Activated naive CD4-positive, alpha-beta T cell treated with anti-CD3 and anti-CD28 coated beads, Interleukin-2, amount 50 U/mL, for 72 hours (primary cell): ENCODE data around the gene COL20A1. TPM values are rescaled to one million over a fixed set of nuclear protein-coding genes. Genes with fewer than 3 reads are reported as not detected.
"Not testable (repeated sequence)": the region's sequence is repeated elsewhere in the genome, so short reads cannot be mapped to it uniquely, and the experiment has no call there.

Experiments
- ATAC-seq, 2 donors: fragments of 150-1000 bp; cut with Tn5 transposase; 2 replicates each; pipeline ENCODE4 v1.10.0; 2021; ENCODE audit warnings: mild to moderate bottlenecking in 2 of 2, moderate library complexity in 2 of 2
- DNase-seq, 2 donors: peaks; one replicate each; pipeline ENCODE4 v3.0.0; 2021 to 2022; ENCODE audit warnings: low spot score in 2 of 2
- H3K27ac Mint-ChIP-seq, 2 donors: one replicate each; pipeline ENCODE4 v1.8.0; 2022; ENCODE audit warnings: mild to moderate bottlenecking in 2 of 2, mixed read lengths in 2 of 2
- H3K36me3 Mint-ChIP-seq, 2 donors: one replicate each; pipeline ENCODE4 v1.8.0; 2022; ENCODE audit warnings: mixed read lengths in 2 of 2
- H3K9me3 Mint-ChIP-seq, 2 donors: one replicate each; pipeline ENCODE4 v1.8.0; 2022; ENCODE audit warnings: mixed read lengths in 2 of 2
- total RNA-seq, 2 donors: library from RNA; stranded (reverse); gene quantifications; one replicate each; pipeline ENCODE4 v1.2.3, GENCODE V29; 2022

The COL20A1 gene
- total RNA-seq, result under 1 TPM in 1 of 2 donors, not detected in 1; 0.09 TPM

DNA sequence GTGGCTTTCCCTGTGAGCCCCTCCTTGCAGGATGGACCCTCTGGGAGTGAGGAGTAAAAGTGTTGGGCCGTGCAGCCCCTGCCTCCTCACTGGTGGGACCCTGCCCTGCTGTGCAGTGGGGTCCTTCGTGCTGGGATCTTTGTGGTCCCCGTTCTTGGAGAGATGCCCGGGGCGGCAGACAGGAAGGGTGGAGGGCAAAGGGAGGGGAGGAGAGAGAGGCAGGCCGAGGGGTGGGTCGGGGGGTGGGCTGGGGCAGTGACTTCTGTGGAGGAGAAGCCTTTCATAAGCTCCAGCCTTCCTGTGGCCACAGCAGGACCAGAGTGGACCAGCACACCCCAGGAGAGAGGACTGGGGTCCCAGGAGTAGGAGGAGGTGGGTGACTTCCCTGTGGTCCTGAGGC, at the start of gene COL20A1:
Gene COL20A1 (plus strand): TSS at position 283 of the 400 bp plus-strand sequence. CDS start 1,922 bp downstream, outside the sequence.
- Mint-ChIP-seq H3K9me3 (no peaks in the 10 kb centered on the region), H3K36me3 (no peaks in the 10 kb centered on the region), H3K27ac (no peak within 1 kb of the TSS)
- DNase-seq (no peak), ATAC-seq (no peak)

DNA sequence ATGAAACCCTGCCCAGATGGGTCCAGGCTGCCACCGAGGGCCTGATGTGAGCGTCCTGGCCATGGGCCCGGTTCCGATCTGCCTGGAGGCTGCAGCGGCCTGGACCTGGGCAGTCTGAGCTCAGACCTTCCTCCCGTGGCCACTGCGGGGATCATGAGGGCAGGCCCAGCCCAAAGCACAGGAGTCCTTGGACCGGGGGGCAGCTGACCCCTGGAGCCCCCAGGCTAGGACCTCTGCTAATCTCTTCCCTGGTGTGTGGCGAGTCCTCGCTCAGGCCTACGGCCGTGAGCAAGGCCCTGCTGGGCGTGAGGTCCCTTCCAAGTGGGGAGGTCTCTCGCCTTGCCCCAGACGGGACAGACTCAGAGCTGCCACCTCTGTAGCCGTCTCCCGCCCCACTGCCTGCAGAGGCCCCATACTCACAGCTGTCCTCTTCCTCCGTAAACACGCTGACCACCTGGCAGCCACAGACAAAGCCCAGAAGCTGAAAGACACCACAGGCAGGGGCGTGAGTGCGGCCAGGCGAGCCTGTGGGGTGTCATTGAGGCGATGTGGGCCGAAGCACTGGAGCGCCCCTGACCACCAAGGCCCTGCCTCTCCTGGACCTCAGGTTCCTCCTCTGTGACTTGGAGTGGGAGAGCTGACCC, 49.3 kb upstream of the COL20A1 start:
- ATAC-seq (no peak), DNase-seq (no peak)
- Mint-ChIP-seq H3K27ac (no peak overlapping the region), H3K9me3 (no peaks in the 10 kb centered on the region), H3K36me3 (no peaks in the 10 kb centered on the region)

DNA sequence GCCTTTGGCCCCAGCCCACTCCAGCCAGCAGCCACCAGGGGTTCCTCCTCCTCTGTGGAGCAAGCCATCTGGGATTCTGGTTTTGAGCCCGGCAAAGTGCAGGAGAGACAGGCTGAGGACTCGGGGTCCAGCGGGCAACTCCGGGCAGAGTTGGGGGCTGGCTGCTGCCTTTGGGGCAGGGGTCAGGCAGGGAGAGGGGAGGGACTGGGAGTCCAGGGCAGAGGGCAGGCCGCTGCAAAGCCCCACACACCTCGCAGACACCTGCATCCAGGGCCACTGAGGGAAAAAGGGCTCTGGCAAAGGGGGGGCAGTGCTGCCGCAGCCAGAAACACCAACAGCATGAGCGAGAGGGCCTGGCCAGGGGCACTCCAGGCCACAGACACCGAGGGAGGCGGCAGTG, 48.5 kb upstream of the COL20A1 start:
- Mint-ChIP-seq H3K9me3 (no peaks in the 10 kb centered on the region), H3K27ac (no peak overlapping the region), H3K36me3 (no peaks in the 10 kb centered on the region)
- DNase-seq (no peak), ATAC-seq (no peak)

DNA sequence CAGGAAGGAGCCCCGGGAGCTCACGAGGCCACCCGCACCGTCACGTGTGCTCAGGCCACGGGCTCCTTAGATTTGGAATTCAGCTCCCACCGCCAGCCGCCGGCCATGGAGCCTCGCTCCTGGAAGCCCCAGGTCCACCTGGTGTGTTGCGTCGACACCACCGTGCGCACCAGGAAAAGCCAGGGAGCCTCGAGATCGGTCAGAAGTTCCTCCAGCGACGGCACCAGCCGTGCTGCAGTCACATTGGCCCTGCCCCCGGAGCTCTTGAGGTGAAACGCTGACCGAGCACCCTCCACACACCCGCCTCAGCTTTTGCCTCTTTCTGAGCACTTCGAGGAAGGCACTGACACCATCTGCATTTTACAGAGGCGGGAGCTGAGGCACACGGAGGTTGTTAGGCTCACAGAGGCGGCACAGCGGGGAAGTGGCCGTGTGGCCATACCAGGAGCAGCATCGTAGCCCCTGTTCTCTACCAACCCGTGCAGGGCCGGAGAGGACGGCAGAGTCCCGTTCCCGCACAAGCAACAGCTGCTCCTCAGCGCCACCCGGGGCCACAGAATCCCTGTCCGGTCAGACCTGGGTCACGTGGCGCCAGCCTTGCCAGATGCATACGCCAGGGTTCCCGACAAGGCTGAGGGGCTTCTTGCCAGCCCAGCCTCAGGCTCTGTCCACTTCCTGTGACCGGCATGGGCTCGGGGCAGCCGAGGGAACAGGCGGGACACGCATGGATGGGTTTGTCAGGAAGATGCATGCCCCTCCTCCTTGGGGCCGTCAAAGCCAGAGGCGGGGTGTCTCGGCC, 46.3 kb upstream of the COL20A1 start:
- Mint-ChIP-seq H3K36me3 (no peaks in the 10 kb centered on the region), H3K9me3 (no peaks in the 10 kb centered on the region), H3K27ac (no peak overlapping the region)
- no peak for DNase-seq
- no peak for ATAC-seq

DNA sequence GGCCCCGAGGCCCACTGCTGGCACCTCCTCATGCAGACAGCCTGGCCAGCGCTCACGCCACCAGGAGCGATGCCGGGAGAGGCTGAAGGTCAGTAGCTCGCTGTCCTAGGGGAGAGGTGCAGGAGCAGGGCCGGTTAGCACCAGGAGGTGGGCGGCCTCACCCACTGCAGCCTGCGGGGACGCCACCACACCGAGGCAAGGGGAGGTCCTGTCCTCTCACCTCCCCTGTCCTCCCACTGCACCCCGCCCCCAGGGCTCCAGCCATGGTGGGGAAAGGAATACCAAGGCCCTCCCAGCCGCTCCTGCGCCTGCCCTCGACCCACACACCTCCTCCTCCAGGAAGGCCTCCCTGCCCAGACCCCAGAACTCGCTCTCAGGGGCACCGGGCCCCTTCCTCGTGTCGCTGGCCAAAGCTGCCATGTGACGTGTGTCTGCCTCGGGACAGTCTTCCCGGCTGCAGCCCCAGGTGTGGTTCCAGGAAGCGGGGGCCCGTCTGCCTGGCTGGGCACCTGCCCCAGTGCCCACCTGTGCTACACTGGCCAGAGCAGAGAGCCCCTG, 45.2 kb upstream of the COL20A1 start:
- Mint-ChIP-seq H3K36me3 (no peaks in the 10 kb centered on the region), H3K9me3 (no peaks in the 10 kb centered on the region), H3K27ac (no peak overlapping the region)
- ATAC-seq (no peak), DNase-seq (no peak)

DNA sequence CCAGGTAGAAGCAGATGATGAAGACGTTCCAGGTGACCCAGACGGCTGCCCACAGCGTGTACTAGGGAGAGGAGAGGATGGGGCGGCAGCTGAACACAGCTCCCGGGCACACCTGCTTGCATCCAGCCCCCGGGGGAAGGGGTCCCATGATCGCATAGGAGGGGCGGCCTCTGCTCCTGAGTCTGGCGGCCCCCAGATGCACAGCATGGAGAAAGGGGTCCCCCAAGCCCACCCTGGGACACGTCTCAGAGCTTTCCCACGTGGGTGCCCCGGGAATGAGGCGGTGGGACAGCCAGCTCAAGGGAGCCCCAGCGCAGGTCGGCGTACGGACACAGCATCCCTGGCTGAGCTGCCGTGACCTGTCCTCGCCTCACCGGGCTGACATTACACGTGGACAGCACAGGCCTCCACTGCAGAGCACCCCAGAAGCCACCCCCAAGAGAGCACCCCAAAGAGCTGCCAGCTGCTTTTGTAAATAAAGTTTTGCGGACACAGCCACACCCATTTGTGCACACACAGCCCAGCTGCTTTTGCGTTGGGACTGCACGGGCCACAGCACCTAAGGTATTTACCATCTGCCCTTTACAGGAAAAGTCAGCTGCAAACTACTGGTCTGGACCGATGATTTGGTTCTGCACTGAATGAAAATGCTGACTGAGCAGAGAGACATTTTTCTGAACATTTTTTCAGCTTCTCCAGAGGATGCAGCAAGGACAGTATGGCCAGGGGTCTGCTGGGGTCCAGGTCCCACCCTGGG, 44.0 kb upstream of the COL20A1 start:
- DNase-seq (no peak), ATAC-seq (no peak)
- Mint-ChIP-seq H3K9me3 (no peaks in the 10 kb centered on the region), H3K27ac (no peak overlapping the region), H3K36me3 (no peaks in the 10 kb centered on the region)

DNA sequence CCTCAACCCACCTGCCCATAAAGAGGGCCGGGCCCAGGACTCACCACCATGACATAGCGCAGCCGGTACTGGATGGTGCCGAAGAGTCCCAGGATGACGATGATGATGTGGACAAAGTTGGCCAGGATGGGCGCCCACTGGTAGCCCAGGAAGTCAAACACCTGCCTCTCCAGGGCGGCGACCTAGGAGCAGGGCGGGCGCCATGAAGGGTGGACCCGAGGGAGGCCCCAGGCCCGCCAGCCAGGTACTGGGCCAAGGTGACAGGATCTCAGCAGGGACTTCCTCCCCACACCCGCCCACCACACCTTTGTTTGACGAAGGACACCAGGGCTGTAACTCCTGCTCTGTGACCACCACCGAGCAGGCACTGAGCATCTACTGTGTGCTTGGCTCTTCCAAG, 43.1 kb upstream of the COL20A1 start:
- DNase-seq, result no peak
- Mint-ChIP-seq H3K9me3 (no peaks in the 10 kb centered on the region), H3K36me3 (no peaks in the 10 kb centered on the region), H3K27ac (no peak overlapping the region)
- ATAC-seq, result no peak

DNA sequence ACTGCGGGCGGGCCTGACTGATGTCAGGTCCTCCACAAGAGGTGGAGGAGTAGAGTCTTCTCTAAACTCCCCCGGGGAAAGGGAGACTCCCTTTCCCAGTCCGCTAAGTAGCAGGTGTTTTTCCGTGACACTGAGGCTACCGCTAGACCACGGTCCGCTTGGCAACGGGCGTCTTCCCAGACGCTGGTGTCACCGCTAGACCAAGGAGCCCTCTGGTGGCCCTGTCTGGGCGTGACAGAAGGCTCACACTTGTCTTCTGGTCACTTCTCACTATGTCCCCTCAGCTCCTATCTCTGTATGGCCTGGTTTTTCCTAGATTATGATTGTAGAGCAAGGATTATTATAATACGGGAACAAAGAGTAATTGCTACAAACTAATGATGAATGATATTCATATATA, 41.6 kb upstream of the COL20A1 start:
- DNase-seq, H3K27ac Mint-ChIP-seq, H3K9me3 Mint-ChIP-seq, H3K36me3 Mint-ChIP-seq, ATAC-seq: not testable (repeated sequence)

DNA sequence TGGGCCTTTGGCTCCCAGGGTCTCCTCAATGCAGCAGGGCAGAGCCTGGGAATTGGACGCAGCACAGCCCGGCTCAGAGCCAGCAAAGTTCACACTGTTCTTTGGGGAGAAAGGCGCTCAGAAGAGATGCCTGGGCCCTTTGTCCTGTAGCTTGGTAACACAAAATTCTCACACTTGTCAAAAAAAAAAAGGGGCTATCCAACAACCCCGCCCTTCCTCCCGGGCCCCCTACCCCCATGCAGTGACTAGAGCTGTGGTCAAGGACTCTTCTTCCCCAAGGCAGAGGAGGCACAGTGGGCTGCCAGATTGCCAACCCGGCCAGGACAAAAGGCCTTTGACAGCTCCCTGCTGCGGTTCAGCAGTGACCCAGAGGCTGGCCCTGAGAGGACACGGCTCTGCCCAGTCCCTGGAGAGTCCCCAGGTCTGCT, 40.7 kb upstream of the COL20A1 start:
- ATAC-seq (no peak), DNase-seq (no peak)
- H3K9me3 Mint-ChIP-seq, result no peaks in the 10 kb centered on the region
- H3K27ac Mint-ChIP-seq, result no peak overlapping the region
- H3K36me3 Mint-ChIP-seq, result no peaks in the 10 kb centered on the region

DNA sequence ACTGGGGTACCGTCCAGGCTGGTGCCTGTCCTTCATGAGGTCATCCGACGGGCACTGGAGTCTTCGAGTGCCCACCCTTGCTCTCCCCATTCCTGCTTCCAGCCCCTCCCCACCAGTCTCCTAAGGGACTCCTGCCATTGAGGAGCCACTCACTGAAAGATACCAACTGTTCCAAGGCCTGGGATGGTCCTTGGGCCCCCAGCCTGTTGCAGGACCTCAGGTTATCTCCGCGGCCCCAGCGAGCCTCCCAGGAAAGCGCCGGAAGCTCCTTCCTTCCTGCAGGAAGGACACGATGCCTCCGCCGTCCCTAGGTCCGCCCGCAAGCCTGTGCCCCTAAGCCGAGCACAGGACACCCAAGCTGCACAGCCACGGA, 39.9 kb upstream of the COL20A1 start:
- DNase-seq (no peak), ATAC-seq (no peak)
- H3K36me3 Mint-ChIP-seq, result no peaks in the 10 kb centered on the region
- H3K9me3 Mint-ChIP-seq, result no peaks in the 10 kb centered on the region
- no peak overlapping the region for H3K27ac Mint-ChIP-seq

DNA sequence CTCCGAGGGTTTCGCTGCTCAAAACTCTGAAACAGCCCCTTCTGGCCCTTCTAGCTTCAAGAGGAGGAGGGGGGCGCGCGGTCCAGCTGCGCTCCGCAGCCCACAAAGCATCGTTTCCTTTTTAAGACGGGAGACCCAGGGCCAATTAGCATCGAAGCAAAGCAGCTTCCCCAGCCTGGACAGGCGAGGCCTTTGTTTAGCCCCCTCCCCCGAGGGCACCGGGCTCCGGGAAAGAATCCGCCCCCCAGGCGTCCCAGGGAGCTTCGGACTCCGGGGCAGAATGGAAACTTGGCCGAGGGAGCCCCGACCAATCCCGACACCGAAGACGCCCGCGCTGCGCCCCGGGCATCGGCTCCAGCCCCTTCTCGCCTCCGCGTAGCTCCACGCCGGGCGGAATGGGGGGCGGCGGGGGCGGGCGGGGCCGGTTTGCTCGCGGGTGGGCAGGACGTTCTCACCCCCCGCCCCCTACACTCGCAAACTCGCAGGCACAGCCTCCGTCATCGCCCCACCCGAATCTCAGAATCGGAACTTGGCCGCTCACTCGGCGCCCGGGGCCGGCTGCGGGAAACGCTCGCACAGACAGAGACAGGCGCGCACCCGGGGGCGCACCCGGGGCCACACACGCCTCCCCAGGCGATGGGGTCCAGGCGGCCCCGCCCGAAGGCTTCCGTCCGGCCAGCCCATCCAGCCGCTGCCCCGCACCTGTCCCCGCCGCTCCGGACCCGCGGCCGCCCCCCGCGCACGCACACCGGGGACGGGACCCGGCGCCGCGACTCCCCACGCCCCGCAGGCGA, 39.4 kb upstream of the COL20A1 start:
- peak in 1 of 2 donors; percentile 35 for ATAC-seq
- Mint-ChIP-seq H3K9me3 (no peaks in the 10 kb centered on the region), H3K27ac (no peak overlapping the region), H3K36me3 (no peaks in the 10 kb centered on the region)
- DNase-seq, result no peak

DNA sequence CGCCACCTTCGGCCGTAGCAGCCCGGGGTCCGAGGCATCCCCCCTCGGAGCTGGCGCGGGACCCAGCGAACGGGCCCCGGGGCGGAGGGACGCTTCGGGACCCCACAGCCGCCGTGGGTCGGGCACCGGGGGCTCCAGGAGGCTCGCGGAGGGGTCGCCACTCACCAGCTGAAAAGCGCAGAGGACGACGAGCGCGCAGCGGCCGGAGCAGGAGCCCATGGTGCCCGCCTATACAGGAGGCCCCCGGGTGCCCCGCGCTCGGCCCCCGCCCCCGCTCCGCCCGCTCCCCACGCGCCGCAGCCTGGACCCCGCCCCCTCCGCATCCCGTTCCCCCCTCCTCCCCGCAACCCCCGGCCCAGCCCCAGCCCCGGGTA, 38.8 kb upstream of the COL20A1 start, which contains the start of gene NKAIN4:
Gene NKAIN4 (minus strand): TSS at position 232 of the 374 bp plus-strand sequence. CDS start 13 bp downstream, at position 219.
- ATAC-seq (no peak), DNase-seq (no peak)
- no peaks in the 10 kb centered on the region for H3K9me3 Mint-ChIP-seq
- no peak within 1 kb of the TSS for H3K27ac Mint-ChIP-seq
- no peaks in the 10 kb centered on the region for H3K36me3 Mint-ChIP-seq

DNA sequence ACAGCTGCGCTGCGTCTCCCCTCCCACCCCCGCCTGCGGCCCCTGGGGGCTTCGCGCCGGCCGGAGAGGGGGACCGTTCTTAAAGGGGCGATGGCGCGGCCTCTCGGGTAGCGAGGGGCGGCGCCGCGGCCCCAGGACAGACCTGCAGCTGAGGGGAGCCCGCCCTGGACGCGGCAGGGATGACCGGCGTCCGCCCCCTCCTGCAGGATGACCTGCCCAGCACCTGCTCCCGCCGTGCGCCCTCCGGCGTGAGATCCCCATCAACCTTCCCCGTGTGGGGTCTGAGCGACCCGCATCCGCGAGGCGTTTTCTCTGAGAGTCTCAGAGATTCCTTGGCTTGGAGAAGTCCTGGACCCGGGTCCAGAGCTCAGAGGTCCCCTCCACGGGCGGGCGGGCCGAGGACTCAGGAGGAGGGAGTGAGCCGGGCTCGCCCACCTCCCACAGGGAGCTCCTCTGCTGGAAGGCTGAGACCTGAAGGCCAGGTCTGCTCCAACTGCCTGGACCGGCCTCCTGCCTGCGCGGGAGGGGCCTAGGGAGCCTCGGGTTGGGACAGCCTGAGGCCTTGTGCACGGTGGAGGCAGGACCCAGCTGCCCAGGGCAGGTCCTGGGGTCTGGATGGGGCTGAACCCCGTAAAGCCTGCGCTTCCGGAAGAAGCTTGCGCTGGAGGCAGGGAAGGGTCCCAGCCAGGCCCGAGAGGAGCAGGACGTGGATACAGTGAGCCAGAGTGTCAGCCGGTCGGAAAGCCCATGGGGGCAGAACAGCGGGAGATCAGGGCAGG, 38.2 kb upstream of the COL20A1 start:
- no peak for ATAC-seq
- no peak overlapping the region for H3K27ac Mint-ChIP-seq
- no peak for DNase-seq
- no peaks in the 10 kb centered on the region for H3K9me3 Mint-ChIP-seq
- H3K36me3 Mint-ChIP-seq, result no peaks in the 10 kb centered on the region

DNA sequence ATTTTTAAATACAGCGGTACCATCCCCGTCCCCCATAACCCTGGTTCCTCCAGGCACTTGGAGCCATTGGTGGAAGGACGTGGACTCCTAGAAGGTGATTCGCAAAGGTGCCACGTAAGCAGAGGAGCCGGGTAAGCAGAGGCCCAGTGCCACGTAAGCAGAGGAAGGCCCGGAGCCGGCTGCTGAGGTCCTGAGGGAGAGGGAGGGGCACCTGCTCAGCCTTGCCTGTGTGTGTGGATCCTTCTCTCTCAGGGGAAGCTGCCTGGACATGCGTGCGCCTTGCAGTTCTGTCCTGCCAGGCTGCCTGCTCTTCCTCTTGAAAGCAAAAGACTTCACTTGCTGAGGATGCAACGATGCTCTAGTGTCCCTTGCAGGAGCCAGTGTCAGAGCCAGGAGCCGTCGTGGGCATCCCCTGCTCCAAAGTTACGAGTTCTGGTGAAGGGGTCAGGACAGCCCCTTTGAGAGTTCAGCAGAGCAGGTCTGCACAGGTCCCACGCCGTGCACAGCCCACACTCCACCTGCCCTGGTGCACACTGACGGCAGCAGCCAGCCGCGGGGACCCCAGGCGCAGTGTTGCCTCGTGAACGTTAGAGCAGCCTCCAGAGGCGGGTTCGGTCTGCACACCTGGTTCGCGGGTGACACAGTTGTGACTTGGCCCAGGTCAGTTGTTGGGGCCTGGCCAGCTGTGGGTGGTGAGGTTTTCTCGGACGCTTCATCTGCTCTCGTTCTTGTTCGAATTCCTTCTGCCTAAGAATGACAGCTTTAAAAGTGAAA, 36.9 kb upstream of the COL20A1 start:
- ATAC-seq, result no peak
- Mint-ChIP-seq H3K9me3 (no peaks in the 10 kb centered on the region), H3K36me3 (no peaks in the 10 kb centered on the region), H3K27ac (no peak overlapping the region)
- DNase-seq, result no peak

DNA sequence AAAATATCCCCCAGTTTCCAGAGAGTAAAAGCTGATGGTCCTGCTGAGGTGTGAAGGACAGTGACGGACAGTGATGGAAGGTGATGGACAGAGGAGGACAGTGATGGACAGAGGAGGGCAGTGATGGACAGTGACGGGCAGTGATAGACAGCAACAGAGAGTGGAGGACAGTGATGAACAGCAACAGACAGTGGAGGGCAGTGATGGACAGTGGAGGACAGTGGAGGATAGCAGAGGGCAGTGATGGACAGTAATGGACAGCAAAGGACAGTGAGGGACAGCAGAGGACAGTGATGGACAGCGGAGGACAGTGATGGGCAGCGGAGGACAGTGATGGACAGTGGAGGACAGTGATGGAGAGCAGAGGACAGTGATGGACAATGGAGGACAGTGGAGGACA, 36.0 kb upstream of the COL20A1 start:
- Mint-ChIP-seq H3K27ac (peak overlapping the region in 1 of 2 donors; percentile 61), H3K36me3 (no peaks in the 10 kb centered on the region), H3K9me3 (no peaks in the 10 kb centered on the region)
- no peak for ATAC-seq
- DNase-seq, result no peak
